H1 (cell line): ENCODE measurements around the gene YIF1B.

Experiments
- BRCA1 ChIP-seq: IDR thresholded peaks from 2 replicates; pipeline ENCODE4 v1.6.1; 2012; ENCODE audit warnings: low read depth, low read length, improper control_type of control experiment
- CBX5 ChIP-seq: fragments of 300-800, 300-1000 bp; sonication (generic); IDR thresholded peaks from 2 replicates; pipeline ENCODE4 v1.7.1; 2016; ENCODE audit warnings: antibody characterized with exemption, low read length, low read depth
- CHD1 ChIP-seq: IDR thresholded peaks from 2 replicates; pipeline ENCODE4 v1.6.1; 2012; ENCODE audit warnings: low read depth, low read length, improper control_type of control experiment
- EP300 ChIP-seq, 2 experiments: IDR thresholded peaks; 1 replicate in 1 of 2; 2 replicates in 1 of 2; pipeline ENCODE4 v1.6.1; 2011 to 2012; ENCODE audit warnings: low read depth in 2 of 2, low read length in 2 of 2, mild to moderate bottlenecking in 2 of 2, borderline replicate concordance in 1 of 2, inconsistent platforms in 1 of 2, moderate library complexity in 1 of 2
- HDAC2 ChIP-seq, 2 experiments: fragments of 300-600 bp in 1 of 2; sonication (generic) in 1 of 2; IDR thresholded peaks; 2 replicates each; pipeline ENCODE4 v1.6.1; 2011 to 2012; ENCODE audit warnings: low read depth in 2 of 2, low read length in 2 of 2, mild to moderate bottlenecking in 2 of 2, moderate library complexity in 2 of 2, borderline replicate concordance in 1 of 2, inconsistent platforms in 1 of 2
- KDM1A ChIP-seq: fragments of 200-600, 300-600 bp; sonication (generic); IDR thresholded peaks from 2 replicates; pipeline ENCODE4 v1.7.1; 2016; ENCODE audit warnings: mild to moderate bottlenecking, low read length, borderline replicate concordance
- NRF1 ChIP-seq: IDR thresholded peaks from 2 replicates; pipeline ENCODE4 v1.6.1; 2011; ENCODE audit warnings: mild to moderate bottlenecking, low read depth, low read length, improper control_type of control experiment
- POLR2A ChIP-seq, 2 experiments: IDR thresholded peaks; 1 replicate in 1 of 2; 2 replicates in 1 of 2; pipeline ENCODE4 v1.6.1; 2011; ENCODE audit warnings: low read depth in 2 of 2, low read length in 2 of 2, mild to moderate bottlenecking in 2 of 2; ENCODE audit errors: control extremely low read depth in 1 of 2
- RAD21 ChIP-seq, 2 experiments: IDR thresholded peaks in 1 of 2; conservative IDR thresholded peaks in 1 of 2; 2 replicates each; pipeline ENCODE4 v1.6.1; 2011; ENCODE audit warnings: low read depth in 2 of 2, low read length in 2 of 2, improper control_type of control experiment in 1 of 2, inconsistent platforms in 1 of 2, mild to moderate bottlenecking in 1 of 2, moderate library complexity in 1 of 2
- YY1 ChIP-seq: IDR thresholded peaks from 2 replicates; pipeline ENCODE4 v1.6.1; 2011; ENCODE audit warnings: low read depth, mild to moderate bottlenecking, low read length
- TF ChIP-seq, protein P1 (sequence below), 3 experiments: IDR thresholded peaks; 1 replicate in 2 of 3; 2 replicates in 1 of 3; pipeline versions ENCODE4 v1.5.1 to v1.6.1; 2011; ENCODE audit warnings: low read length in 3 of 3, mild to moderate bottlenecking in 3 of 3, inconsistent platforms in 2 of 3, low read depth in 1 of 3, moderate library complexity in 1 of 3; ENCODE audit not compliant: insufficient read depth in 1 of 3; ENCODE audit errors: control extremely low read depth in 1 of 3
- TF ChIP-seq, protein P2 (sequence below): IDR thresholded peaks from 2 replicates; pipeline ENCODE4 v1.6.1; 2011; ENCODE audit warnings: low read depth, mild to moderate bottlenecking, low read length; ENCODE audit not compliant: insufficient read depth

GRCh38 chr19:38273499-38273898, 42.2 kb downstream of the YIF1B start:
- TF ChIP-seq NRF1 (no peak), KDM1A (no peak), RAD21 (IDR thresholded peaks at IDR 0.05 in 1 of 2, conservative IDR thresholded peaks at IDR 0.05 in 1 of 2; ENCODE audit: low read depth in 2 of 2, low read length in 2 of 2) (no peak), YY1 (no peak), POLR2A (IDR thresholded peaks at IDR 0.05; ENCODE audit: control extremely low read depth in 1 of 2, low read depth in 2 of 2, low read length in 2 of 2) (no peak), HDAC2 (IDR thresholded peaks at IDR 0.05; ENCODE audit: borderline replicate concordance in 1 of 2, low read depth in 2 of 2, low read length in 2 of 2) (no peak), CBX5 (no peak), CHD1 (no peak), BRCA1 (no peak), EP300 (IDR thresholded peaks at IDR 0.05; ENCODE audit: borderline replicate concordance in 1 of 2, low read depth in 2 of 2, low read length in 2 of 2) (no peak)
- TF ChIP-seq, protein P1, sequence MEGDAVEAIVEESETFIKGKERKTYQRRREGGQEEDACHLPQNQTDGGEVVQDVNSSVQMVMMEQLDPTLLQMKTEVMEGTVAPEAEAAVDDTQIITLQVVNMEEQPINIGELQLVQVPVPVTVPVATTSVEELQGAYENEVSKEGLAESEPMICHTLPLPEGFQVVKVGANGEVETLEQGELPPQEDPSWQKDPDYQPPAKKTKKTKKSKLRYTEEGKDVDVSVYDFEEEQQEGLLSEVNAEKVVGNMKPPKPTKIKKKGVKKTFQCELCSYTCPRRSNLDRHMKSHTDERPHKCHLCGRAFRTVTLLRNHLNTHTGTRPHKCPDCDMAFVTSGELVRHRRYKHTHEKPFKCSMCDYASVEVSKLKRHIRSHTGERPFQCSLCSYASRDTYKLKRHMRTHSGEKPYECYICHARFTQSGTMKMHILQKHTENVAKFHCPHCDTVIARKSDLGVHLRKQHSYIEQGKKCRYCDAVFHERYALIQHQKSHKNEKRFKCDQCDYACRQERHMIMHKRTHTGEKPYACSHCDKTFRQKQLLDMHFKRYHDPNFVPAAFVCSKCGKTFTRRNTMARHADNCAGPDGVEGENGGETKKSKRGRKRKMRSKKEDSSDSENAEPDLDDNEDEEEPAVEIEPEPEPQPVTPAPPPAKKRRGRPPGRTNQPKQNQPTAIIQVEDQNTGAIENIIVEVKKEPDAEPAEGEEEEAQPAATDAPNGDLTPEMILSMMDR (IDR thresholded peaks at IDR 0.05; ENCODE audit: control extremely low read depth in 1 of 3, insufficient read depth in 1 of 3, low read depth in 1 of 3, low read length in 3 of 3) = no peak
- TF ChIP-seq, protein P2, sequence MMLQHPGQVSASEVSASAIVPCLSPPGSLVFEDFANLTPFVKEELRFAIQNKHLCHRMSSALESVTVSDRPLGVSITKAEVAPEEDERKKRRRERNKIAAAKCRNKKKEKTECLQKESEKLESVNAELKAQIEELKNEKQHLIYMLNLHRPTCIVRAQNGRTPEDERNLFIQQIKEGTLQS = no peak
